ENCODE data around the gene SEC31A. TPM values are rescaled to one million over a fixed set of nuclear protein-coding genes. Genes with fewer than 3 reads are reported as not detected.

The SEC31A gene
- total RNA-seq, 1 experiment from 2014 or later: 137 TPM

GRCh38 chr4:82784681-82785610 lies 106.0 kb downstream of the SEC31A start:
- peaks cover 53% of the 10 kb centered on the region for H3K4me1 Mint-ChIP-seq
- TF ChIP-seq ZNF281 (CRISPR knock-in tag; IDR thresholded peaks at IDR 0.05): no peak
- TF ChIP-seq SP1 (CRISPR knock-in tag; conservative IDR thresholded peaks at IDR 0.05): no peak
- no peak for TF ChIP-seq ATF1 (CRISPR knock-in tag; IDR thresholded peaks at IDR 0.05)
- no peak for TF ChIP-seq FOXP4 (CRISPR knock-in tag; IDR thresholded peaks at IDR 0.05)
- no peak for TF ChIP-seq CREB1 (CRISPR knock-in tag; IDR thresholded peaks at IDR 0.05)
- TF ChIP-seq SOX15 (CRISPR knock-in tag; IDR thresholded peaks at IDR 0.05): no peak
- no peak for TF ChIP-seq MXD4 (CRISPR knock-in tag; IDR thresholded peaks at IDR 0.05; ENCODE audit: borderline replicate concordance)
- TF ChIP-seq, protein P1, sequence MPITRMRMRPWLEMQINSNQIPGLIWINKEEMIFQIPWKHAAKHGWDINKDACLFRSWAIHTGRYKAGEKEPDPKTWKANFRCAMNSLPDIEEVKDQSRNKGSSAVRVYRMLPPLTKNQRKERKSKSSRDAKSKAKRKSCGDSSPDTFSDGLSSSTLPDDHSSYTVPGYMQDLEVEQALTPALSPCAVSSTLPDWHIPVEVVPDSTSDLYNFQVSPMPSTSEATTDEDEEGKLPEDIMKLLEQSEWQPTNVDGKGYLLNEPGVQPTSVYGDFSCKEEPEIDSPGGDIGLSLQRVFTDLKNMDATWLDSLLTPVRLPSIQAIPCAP (CRISPR knock-in tag; IDR thresholded peaks at IDR 0.05): no peak
- TF ChIP-seq ZNF532 (CRISPR knock-in tag; IDR thresholded peaks at IDR 0.05; ENCODE audit: borderline replicate concordance): no peak
- no peak for TF ChIP-seq ZNF512 (CRISPR knock-in tag; IDR thresholded peaks at IDR 0.05; ENCODE audit: borderline replicate concordance)
- no peak for TF ChIP-seq JAZF1 (CRISPR knock-in tag; IDR thresholded peaks at IDR 0.05)
- TF ChIP-seq, protein P2, sequence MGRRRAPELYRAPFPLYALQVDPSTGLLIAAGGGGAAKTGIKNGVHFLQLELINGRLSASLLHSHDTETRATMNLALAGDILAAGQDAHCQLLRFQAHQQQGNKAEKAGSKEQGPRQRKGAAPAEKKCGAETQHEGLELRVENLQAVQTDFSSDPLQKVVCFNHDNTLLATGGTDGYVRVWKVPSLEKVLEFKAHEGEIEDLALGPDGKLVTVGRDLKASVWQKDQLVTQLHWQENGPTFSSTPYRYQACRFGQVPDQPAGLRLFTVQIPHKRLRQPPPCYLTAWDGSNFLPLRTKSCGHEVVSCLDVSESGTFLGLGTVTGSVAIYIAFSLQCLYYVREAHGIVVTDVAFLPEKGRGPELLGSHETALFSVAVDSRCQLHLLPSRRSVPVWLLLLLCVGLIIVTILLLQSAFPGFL (CRISPR knock-in tag; IDR thresholded peaks at IDR 0.05; ENCODE audit: borderline replicate concordance): no peak
- TF ChIP-seq NR3C1 (CRISPR knock-in tag; conservative IDR thresholded peaks at IDR 0.05; ENCODE audit: low read depth): no peak
- TF ChIP-seq NFYB (CRISPR knock-in tag; conservative IDR thresholded peaks at IDR 0.05; ENCODE audit: low read depth): no peak
- no peak for TF ChIP-seq TP53 (CRISPR knock-in tag; IDR thresholded peaks at IDR 0.05)
- TF ChIP-seq, protein P3, sequence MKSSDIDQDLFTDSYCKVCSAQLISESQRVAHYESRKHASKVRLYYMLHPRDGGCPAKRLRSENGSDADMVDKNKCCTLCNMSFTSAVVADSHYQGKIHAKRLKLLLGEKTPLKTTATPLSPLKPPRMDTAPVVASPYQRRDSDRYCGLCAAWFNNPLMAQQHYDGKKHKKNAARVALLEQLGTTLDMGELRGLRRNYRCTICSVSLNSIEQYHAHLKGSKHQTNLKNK (CRISPR knock-in tag; IDR thresholded peaks at IDR 0.05): no peak
- DNase-seq (ENCODE audit: low spot score) (no peak), ATAC-seq (peak; percentile 10; the same call in 1 of the 2 replicates)
- H3K4me3 Mint-ChIP-seq: peak overlapping the region; percentile 46
- ChIA-PET POLR2A (interaction anchor here (0.6 to 1.8 kb wide), 3 partner anchors 8 to 14 kb away, joined by 3 to 7 read pairs (median 4); partner anchors contain the start of gene SCD5), CTCF (interaction anchor here (0.5 to 2.4 kb wide), 8 partner anchors 12 to 500 kb away, joined by 3 to 13 read pairs (median 4); partner anchors contain the start of gene SCD5)
- H3K27me3 Mint-ChIP-seq (ENCODE audit: low read depth): peaks cover 99% of the 10 kb centered on the region
- H3K9me3 Mint-ChIP-seq: no peaks in the 10 kb centered on the region
- no peak overlapping the region for H3K27ac Mint-ChIP-seq
- H3K36me3 Mint-ChIP-seq: peaks cover 2% of the 10 kb centered on the region; the same call in 1 of the 2 replicates
